Tibial artery (tissue), 4 donors: ENCODE results near the gene ANKRD11.
"Not testable (repeated sequence)": the region's sequence is repeated elsewhere in the genome, so short reads cannot be mapped to it uniquely, and the experiment has no call there.

Source experiments
- DNase-seq, 2 donors: peaks; one replicate each; pipeline ENCODE4 v3.0.0-alpha.2; 2019
- H3K27ac ChIP-seq, 2 donors: fragments of 200-600 bp; sonication (generic) in 1 of 2; 1 replicate in 1 of 2; 2 replicates in 1 of 2; pipeline ENCODE4 v1.5.1; 2018 to 2019; ENCODE audit warnings: mild to moderate bottlenecking in 1 of 2
- H3K27me3 ChIP-seq, 2 donors: fragments of 200-600 bp; sonication (generic) in 1 of 2; one replicate each; pipeline versions ENCODE4 v1.5.1 to v1.6.0; 2016 to 2019
- H3K36me3 ChIP-seq, 3 donors: fragments of 200-600 bp; sonication (generic) in 2 of 3; one replicate each; pipeline ENCODE4 v1.5.1; 2016 to 2019; ENCODE audit warnings: mild to moderate bottlenecking in 2 of 3
- H3K4me1 ChIP-seq, 4 donors: fragments of 200-600 bp; sonication (generic) in 2 of 4; 1 replicate in 3 of 4; 2 replicates in 1 of 4; pipeline ENCODE4 v1.5.1; 2016 to 2019
- H3K4me3 ChIP-seq, 2 donors: fragments of 200-600 bp; sonication (generic) in 1 of 2; 1 replicate in 1 of 2; 2 replicates in 1 of 2; pipeline ENCODE4 v1.5.1; 2018 to 2019; ENCODE audit warnings: mild to moderate bottlenecking in 2 of 2
- H3K9me3 ChIP-seq, 3 donors: fragments of 200-600 bp; sonication (generic) in 1 of 3; one replicate each; pipeline ENCODE4 v1.5.1; 2016 to 2019
- CTCF ChIP-seq, 2 experiments: fragments of 200-600 bp in 1 of 2; fragments of 450-650 bp in 1 of 2; IDR thresholded peaks; one replicate each; pipeline ENCODE4 v1.5.1; 2017 to 2019; ENCODE audit warnings: antibody characterized with exemption in 2 of 2, mild to moderate bottlenecking in 1 of 2, moderate library complexity in 1 of 2
- intact Hi-C: fragments of 100-400 bp; cut with DNase I; formaldehyde crosslinking; loops from one replicate; pipeline ENCODE4 v1.15.0; 2023; ENCODE audit warnings: low total_unique reads

ANKRD11 gene

GRCh38 chr16:89309438-89310122, 180.8 kb downstream of the ANKRD11 start:
- no peak overlapping the region for H3K27ac ChIP-seq
- intact Hi-C loops, result no loop called here
- no peak for DNase-seq
- TF ChIP-seq CTCF (IDR thresholded peaks at IDR 0.05), result no peak
- no peak overlapping the region for H3K4me3 ChIP-seq
- no peaks in the 10 kb centered on the region for H3K27me3 ChIP-seq
- peaks cover 6 to 33% (median 17%) of the 10 kb centered on the region in 3 donors for H3K36me3 ChIP-seq
- H3K9me3 ChIP-seq, result no peaks in the 10 kb centered on the region
- H3K4me1 ChIP-seq, result peaks cover 0 to 23% (median 8%) of the 10 kb centered on the region in 4 donors

- H3K27ac ChIP-seq, result no peak overlapping the region
- H3K4me1 ChIP-seq, result peaks cover 0 to 18% (median 8%) of the 10 kb centered on the region in 4 donors
- TF ChIP-seq CTCF (IDR thresholded peaks at IDR 0.05), result peak in 1 of 2 experiments; percentile 25
- no peaks in the 10 kb centered on the region for H3K27me3 ChIP-seq
- no peak overlapping the region for H3K4me3 ChIP-seq
- H3K9me3 ChIP-seq, result no peaks in the 10 kb centered on the region
- DNase-seq, result no peak
- peaks cover 6 to 42% (median 25%) of the 10 kb centered on the region in 3 donors for H3K36me3 ChIP-seq
- intact Hi-C loops, result no loop called here
These were observed 181.7 kb downstream of the ANKRD11 start for GRCh38 chr16:89308391-89309333.

- no peak overlapping the region for H3K27ac ChIP-seq
- no peak for DNase-seq
- peaks cover 10 to 42% (median 26%) of the 10 kb centered on the region in 3 donors for H3K36me3 ChIP-seq
- H3K9me3 ChIP-seq, result no peaks in the 10 kb centered on the region
- no peak for TF ChIP-seq CTCF (IDR thresholded peaks at IDR 0.05)
- intact Hi-C loops, result no loop called here
- H3K4me3 ChIP-seq, result no peak overlapping the region
- H3K27me3 ChIP-seq, result no peaks in the 10 kb centered on the region
- peaks cover 0 to 26% (median 9%) of the 10 kb centered on the region in 4 donors for H3K4me1 ChIP-seq
These were observed 182.9 kb downstream of the ANKRD11 start for GRCh38 chr16:89307421-89307805.

- H3K27me3 ChIP-seq, H3K9me3 ChIP-seq, DNase-seq, H3K4me3 ChIP-seq, H3K27ac ChIP-seq, intact Hi-C loops: not testable (repeated sequence)
- Histone ChIP-seq H3K36me3 (peaks cover 10 to 36% (median 26%) of the 10 kb centered on the region in 3 donors), H3K4me1 (peaks cover 2 to 32% (median 15%) of the 10 kb centered on the region in 4 donors)
These were observed 183.6 kb downstream of the ANKRD11 start for GRCh38 chr16:89306457-89307420.

- TF ChIP-seq CTCF (IDR thresholded peaks at IDR 0.05), result no peak
- no peak overlapping the region for H3K27ac ChIP-seq
- DNase-seq, result no peak
- H3K9me3 ChIP-seq, result no peaks in the 10 kb centered on the region
- intact Hi-C loops, result no loop called here
- H3K27me3 ChIP-seq, result no peaks in the 10 kb centered on the region
- peaks cover 10 to 36% (median 26%) of the 10 kb centered on the region in 3 donors for H3K36me3 ChIP-seq
- H3K4me3 ChIP-seq, result no peak overlapping the region
- H3K4me1 ChIP-seq, result peaks cover 5 to 49% (median 28%) of the 10 kb centered on the region in 4 donors
These were observed 185.2 kb downstream of the ANKRD11 start for GRCh38 chr16:89304941-89305705.
